Measurements from ENCODE around the gene CCDC196.

CCDC196 gene

GRCh38 chr14:66507181-66507721 is 21.1 kb downstream of the CCDC196 start:
- Histone ChIP-seq H3K4me3 (ENCODE audit: low read length) (peak overlapping the region; percentile 81), H3K27ac (ENCODE audit: low read length) (peak overlapping the region; percentile 76), H4K20me1 (ENCODE audit: insufficient read depth, low read length) (peaks cover 30% of the 10 kb centered on the region), H3K4me2 (ENCODE audit: low read length) (peak overlapping the region; percentile 89), H3K9me3 (ENCODE audit: insufficient read depth, low read length) (no peaks in the 10 kb centered on the region), H3K79me2 (ENCODE audit: low read length) (peaks cover 55% of the 10 kb centered on the region), H3K9ac (ENCODE audit: low read length) (peak overlapping the region; percentile 93), H3K4me1 (ENCODE audit: low read length) (peaks cover 10% of the 10 kb centered on the region), H3K36me3 (replicated peaks; ENCODE audit: low read depth, low read length) (no peaks in the 10 kb centered on the region), H2AFZ (ENCODE audit: low read depth, low read length) (peak overlapping the region; percentile 75; the same call in 1 of the 2 replicates), H3K27me3 (ENCODE audit: low read depth, low read length) (no peaks in the 10 kb centered on the region)
- TF ChIP-seq CTCF (IDR thresholded peaks at IDR 0.05; ENCODE audit: low read depth, low read length), result no peak
- TF ChIP-seq EZH2phosphoT487 (IDR thresholded peaks at IDR 0.05; ENCODE audit: low read depth), result no peak

GRCh38 chr14:66507722-66508546 is 21.8 kb downstream of the CCDC196 start, which contains the start of gene GPHN:
Gene GPHN, plus strand, starts transcription at chr14:66508147.
- peak within 1 kb of the TSS; percentile 81 for H3K4me3 ChIP-seq (ENCODE audit: low read length)
- peak within 1 kb of the TSS; percentile 76 for H3K27ac ChIP-seq (ENCODE audit: low read length)
- no peak for TF ChIP-seq EZH2phosphoT487 (IDR thresholded peaks at IDR 0.05; ENCODE audit: low read depth)
- H4K20me1 ChIP-seq (ENCODE audit: insufficient read depth, low read length), result peaks cover 33% of the 10 kb centered on the region
- no peaks in the 10 kb centered on the region for H3K27me3 ChIP-seq (ENCODE audit: low read depth, low read length)
- H3K36me3 ChIP-seq (replicated peaks; ENCODE audit: low read depth, low read length), result no peaks in the 10 kb centered on the region
- peaks cover 62% of the 10 kb centered on the region for H3K79me2 ChIP-seq (ENCODE audit: low read length)
- H3K4me2 ChIP-seq (ENCODE audit: low read length), result peak within 1 kb of the TSS; percentile 89
- H3K4me1 ChIP-seq (ENCODE audit: low read length), result peaks cover 10% of the 10 kb centered on the region
- no peaks in the 10 kb centered on the region for H3K9me3 ChIP-seq (ENCODE audit: insufficient read depth, low read length)
- peak within 1 kb of the TSS; percentile 93 for H3K9ac ChIP-seq (ENCODE audit: low read length)
- peak within 1 kb of the TSS; percentile 75; the same call in 1 of the 2 replicates for H2AFZ ChIP-seq (ENCODE audit: low read depth, low read length)

GRCh38 chr14:66508547-66508845 is 22.3 kb downstream of the CCDC196 start:
- H3K27me3 ChIP-seq (ENCODE audit: low read depth, low read length), result no peaks in the 10 kb centered on the region
- H4K20me1 ChIP-seq (ENCODE audit: insufficient read depth, low read length), result peaks cover 33% of the 10 kb centered on the region
- H3K79me2 ChIP-seq (ENCODE audit: low read length), result peaks cover 67% of the 10 kb centered on the region
- peak overlapping the region; percentile 81 for H3K4me3 ChIP-seq (ENCODE audit: low read length)
- no peaks in the 10 kb centered on the region for H3K9me3 ChIP-seq (ENCODE audit: insufficient read depth, low read length)
- H3K4me2 ChIP-seq (ENCODE audit: low read length), result peak overlapping the region; percentile 73
- H3K36me3 ChIP-seq (replicated peaks; ENCODE audit: low read depth, low read length), result no peaks in the 10 kb centered on the region
- H3K9ac ChIP-seq (ENCODE audit: low read length), result peak overlapping the region; percentile 93
- TF ChIP-seq EZH2phosphoT487 (IDR thresholded peaks at IDR 0.05; ENCODE audit: low read depth) (no peak), CTCF (IDR thresholded peaks at IDR 0.05; ENCODE audit: low read depth, low read length) (no peak)
- peak overlapping the region; percentile 76 for H3K27ac ChIP-seq (ENCODE audit: low read length)
- no peak overlapping the region for H2AFZ ChIP-seq (ENCODE audit: low read depth, low read length)
- H3K4me1 ChIP-seq (ENCODE audit: low read length), result peaks cover 13% of the 10 kb centered on the region

GRCh38 chr14:66508846-66509621 is 22.9 kb downstream of the CCDC196 start:
- no peak for TF ChIP-seq CTCF (IDR thresholded peaks at IDR 0.05; ENCODE audit: low read depth, low read length)
- TF ChIP-seq EZH2phosphoT487 (IDR thresholded peaks at IDR 0.05; ENCODE audit: low read depth), result no peak
- Histone ChIP-seq H3K4me1 (ENCODE audit: low read length) (peaks cover 13% of the 10 kb centered on the region), H3K4me2 (ENCODE audit: low read length) (peak overlapping the region; percentile 73), H3K27me3 (ENCODE audit: low read depth, low read length) (no peaks in the 10 kb centered on the region), H4K20me1 (ENCODE audit: insufficient read depth, low read length) (peaks cover 33% of the 10 kb centered on the region), H3K9me3 (ENCODE audit: insufficient read depth, low read length) (no peaks in the 10 kb centered on the region), H2AFZ (ENCODE audit: low read depth, low read length) (no peak overlapping the region), H3K4me3 (ENCODE audit: low read length) (peak overlapping the region; percentile 81), H3K9ac (ENCODE audit: low read length) (peak overlapping the region; percentile 93), H3K79me2 (ENCODE audit: low read length) (peaks cover 71% of the 10 kb centered on the region), H3K36me3 (replicated peaks; ENCODE audit: low read depth, low read length) (no peaks in the 10 kb centered on the region), H3K27ac (ENCODE audit: low read length) (peak overlapping the region; percentile 76)

Data from OCI-LY3 (cell line).